Liver (tissue), 3 donors: ENCODE results near the gene RAB6B.

Source experiments
- CTCF ChIP-seq: fragments of 150-350 bp; IDR thresholded peaks from 2 replicates; pipeline ENCODE4 v1.5.1; 2017; ENCODE audit warnings: improper control_type of control experiment, low read depth, low read length; ENCODE audit not compliant: missing input control
- EGR1 ChIP-seq, 2 donors: IDR thresholded peaks; 2 replicates each; pipeline ENCODE4 v1.6.1; 2016 to 2018; ENCODE audit warnings: antibody characterized with exemption in 2 of 2, low read depth in 2 of 2
- GABPA ChIP-seq, 2 donors: IDR thresholded peaks in 1 of 2; conservative IDR thresholded peaks in 1 of 2; 2 replicates each; pipeline ENCODE4 v1.6.1; 2016; ENCODE audit warnings: antibody characterized with exemption in 2 of 2, mild to moderate bottlenecking in 1 of 2, moderate library complexity in 1 of 2
- MAX ChIP-seq: IDR thresholded peaks from 2 replicates; pipeline ENCODE4 v1.6.1; 2016; ENCODE audit warnings: antibody characterized with exemption
- RAD21 ChIP-seq, 2 donors: IDR thresholded peaks; 2 replicates each; pipeline ENCODE4 v1.6.1; 2016; ENCODE audit warnings: antibody characterized with exemption in 2 of 2, mild to moderate bottlenecking in 2 of 2
- SP1 ChIP-seq: IDR thresholded peaks from 2 replicates; pipeline ENCODE4 v1.6.1; 2018; ENCODE audit warnings: antibody characterized with exemption, mild to moderate bottlenecking
- YY1 ChIP-seq: IDR thresholded peaks from 2 replicates; pipeline ENCODE4 v1.6.1; 2016; ENCODE audit warnings: antibody characterized with exemption, mild to moderate bottlenecking
- ZBTB33 ChIP-seq: IDR thresholded peaks from 2 replicates; pipeline ENCODE4 v1.6.1; 2016; ENCODE audit warnings: antibody characterized with exemption
- donor health status: healthy.
- donor health status: healthy.

- TF ChIP-seq RAD21 (IDR thresholded peaks at IDR 0.05), result no peak
- no peak for TF ChIP-seq MAX
- no peak for TF ChIP-seq SP1
- TF ChIP-seq CTCF, result no peak
- TF ChIP-seq ZBTB33, result no peak
- no peak for TF ChIP-seq EGR1 (IDR thresholded peaks at IDR 0.05; ENCODE audit: low read depth in 2 of 2)
- TF ChIP-seq YY1, result no peak
- TF ChIP-seq GABPA (IDR thresholded peaks at IDR 0.05 in 1 of 2, conservative IDR thresholded peaks at IDR 0.05 in 1 of 2), result no peak
Measured at GRCh38 chr3:133803469-133803868, 92.2 kb downstream of the RAB6B start.
